Measurements from ENCODE around the gene GNA15.

GRCh38 chr19:3132971-3133792 is 2.7 kb upstream of the GNA15 start:
- no peak for TF ChIP-seq CTCF (IDR thresholded peaks at IDR 0.05; ENCODE audit: low read length)
- no peak for TF ChIP-seq EZH2 (optimal IDR thresholded peaks at IDR 0.05; ENCODE audit: low read depth, low read length)
- TF ChIP-seq EZH2phosphoT487 (IDR thresholded peaks at IDR 0.05; ENCODE audit: low read length), result no peak
